Loucy (cell line): Measurements from ENCODE around the gene LIX1.

Experiments used
- CTCF ChIP-seq: fragments of 200-600 bp; sonication (generic); conservative IDR thresholded peaks from 2 replicates; pipeline ENCODE4 v1.5.1; 2014; ENCODE audit warnings: mild to moderate bottlenecking, antibody characterized with exemption, low read length
- EZH2phosphoT487 ChIP-seq: fragments of 200-600 bp; IDR thresholded peaks from 2 replicates; pipeline ENCODE4 v1.6.1; 2018; ENCODE audit warnings: antibody characterized with exemption, mild to moderate bottlenecking, moderate library complexity, borderline replicate concordance

GRCh38 chr5:97095318-97095732 is 47.1 kb downstream of the LIX1 start:
- TF ChIP-seq CTCF = no peak
- TF ChIP-seq EZH2phosphoT487 = no peak
